ENCODE measurements around the gene NINJ2. TPM values are rescaled to one million over a fixed set of nuclear protein-coding genes. Genes with fewer than 3 reads are reported as not detected.

Gene NINJ2
- total and polyA plus RNA-seq, 9 donors = 3.2 to 6.6 (median 5.1) TPM

DNA sequence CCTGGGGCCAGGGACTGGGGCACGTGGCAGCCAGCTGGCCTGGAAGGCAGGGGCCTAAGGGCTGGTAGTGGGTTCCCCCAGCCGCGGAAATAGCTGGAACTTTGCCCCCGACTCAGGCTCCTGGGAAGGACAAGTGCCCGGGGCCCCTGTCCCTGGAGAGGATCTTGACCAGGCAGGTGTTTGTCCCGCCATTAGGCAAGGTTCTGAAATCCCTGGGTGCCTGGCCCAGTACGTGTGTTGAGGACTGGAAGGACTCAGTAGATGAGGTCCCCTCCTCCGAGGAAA, 109.3 kb downstream of the NINJ2 start:
- Histone ChIP-seq H3K9me3 (replicated peaks; ENCODE audit: control insufficient read depth, low read depth, low read length) (no peaks in the 10 kb centered on the region), H3K27me3 (ENCODE audit: control insufficient read depth, insufficient read depth, low read length) (no peaks in the 10 kb centered on the region), H3K4me1 (ENCODE audit: control insufficient read depth, insufficient read depth, low read length) (peaks cover 32% of the 10 kb centered on the region), H3K27ac (ENCODE audit: low read length) (no peak overlapping the region), H3K36me3 (ENCODE audit: control insufficient read depth, insufficient read depth, low read length) (no peaks in the 10 kb centered on the region), H3K4me3 (ENCODE audit: low read length) (no peak overlapping the region)
- no peak for DNase-seq
- WGBS (ENCODE audit: insufficient coverage) = 49% methylated on average over 7 of the region's 8 CpGs

DNA sequence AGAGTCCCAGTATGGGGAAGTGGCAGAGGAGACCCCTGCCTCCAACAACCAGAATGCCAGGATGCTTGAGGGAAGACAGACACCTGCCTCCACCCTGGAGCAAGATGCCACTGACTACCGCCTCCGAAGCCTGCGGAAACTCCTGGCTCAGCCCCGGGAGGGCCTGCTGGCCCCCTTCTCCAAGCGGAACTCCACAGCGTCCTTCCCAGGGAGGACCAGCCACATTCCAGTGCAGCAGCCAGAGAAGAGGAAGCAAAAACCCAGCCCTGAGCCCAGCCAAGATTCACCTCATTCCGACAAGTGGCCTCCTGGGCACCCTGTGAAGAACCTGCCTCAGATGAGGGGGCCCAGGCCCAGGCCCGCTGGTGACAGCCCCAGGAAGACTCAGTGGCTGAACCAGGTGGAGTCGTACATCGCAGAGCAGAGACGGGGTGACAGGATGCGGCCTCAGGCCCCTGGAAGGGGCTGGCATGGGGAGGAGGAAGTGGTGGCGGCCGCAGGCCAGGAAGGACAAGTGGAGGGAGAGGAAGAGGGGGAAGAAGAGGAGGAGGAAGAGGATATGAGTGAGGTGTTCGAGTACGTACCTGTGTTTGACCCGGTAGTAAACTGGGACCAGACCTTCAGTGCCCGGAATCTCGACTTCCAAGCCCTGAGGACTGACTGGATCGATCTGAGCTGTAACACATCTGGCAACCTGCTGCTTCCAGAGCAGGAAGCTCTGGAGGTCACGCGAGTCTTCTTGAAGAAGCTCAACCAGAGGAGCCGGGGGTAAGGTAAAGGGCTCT, 109.8 kb downstream of the NINJ2 start:
- no peaks in the 10 kb centered on the region for H3K9me3 ChIP-seq (replicated peaks; ENCODE audit: control insufficient read depth, low read depth, low read length)
- no peaks in the 10 kb centered on the region for H3K36me3 ChIP-seq (ENCODE audit: control insufficient read depth, insufficient read depth, low read length)
- no peak overlapping the region for H3K4me3 ChIP-seq (ENCODE audit: low read length)
- DNase-seq = no peak
- no peak overlapping the region for H3K27ac ChIP-seq (ENCODE audit: low read length)
- WGBS (ENCODE audit: insufficient coverage) = 53% methylated on average over 23 of the region's 23 CpGs
- peaks cover 32% of the 10 kb centered on the region for H3K4me1 ChIP-seq (ENCODE audit: control insufficient read depth, insufficient read depth, low read length)
- no peaks in the 10 kb centered on the region for H3K27me3 ChIP-seq (ENCODE audit: control insufficient read depth, insufficient read depth, low read length)

DNA sequence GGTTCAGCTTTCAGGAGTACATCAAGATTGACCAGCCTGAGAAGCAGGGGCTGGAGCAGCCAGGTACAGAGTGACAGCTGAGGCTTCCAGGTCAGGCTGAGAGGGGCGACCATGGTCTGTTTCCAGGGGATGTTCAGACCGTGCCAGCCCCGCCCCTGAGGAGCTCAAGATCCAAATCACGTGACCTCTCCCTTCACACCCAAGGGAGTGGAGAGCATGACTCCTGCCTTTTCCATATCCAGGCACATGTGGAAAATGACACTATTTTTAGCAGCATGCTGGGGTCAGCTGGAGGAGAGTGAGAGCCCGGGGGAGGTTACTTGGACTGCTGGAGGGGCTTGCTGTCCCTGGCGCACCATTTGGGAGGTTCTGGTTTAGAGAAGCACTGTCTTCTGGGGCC, 110.8 kb downstream of the NINJ2 start:
- H3K27ac ChIP-seq (ENCODE audit: low read length) = no peak overlapping the region
- peak; percentile 85 for DNase-seq
- H3K36me3 ChIP-seq (ENCODE audit: control insufficient read depth, insufficient read depth, low read length) = no peaks in the 10 kb centered on the region
- peaks cover 35% of the 10 kb centered on the region for H3K4me1 ChIP-seq (ENCODE audit: control insufficient read depth, insufficient read depth, low read length)
- H3K4me3 ChIP-seq (ENCODE audit: low read length) = no peak overlapping the region
- no peaks in the 10 kb centered on the region for H3K27me3 ChIP-seq (ENCODE audit: control insufficient read depth, insufficient read depth, low read length)
- WGBS (ENCODE audit: insufficient coverage) = 29% methylated on average over 1 of the region's 6 CpGs
- H3K9me3 ChIP-seq (replicated peaks; ENCODE audit: control insufficient read depth, low read depth, low read length) = no peaks in the 10 kb centered on the region

DNA sequence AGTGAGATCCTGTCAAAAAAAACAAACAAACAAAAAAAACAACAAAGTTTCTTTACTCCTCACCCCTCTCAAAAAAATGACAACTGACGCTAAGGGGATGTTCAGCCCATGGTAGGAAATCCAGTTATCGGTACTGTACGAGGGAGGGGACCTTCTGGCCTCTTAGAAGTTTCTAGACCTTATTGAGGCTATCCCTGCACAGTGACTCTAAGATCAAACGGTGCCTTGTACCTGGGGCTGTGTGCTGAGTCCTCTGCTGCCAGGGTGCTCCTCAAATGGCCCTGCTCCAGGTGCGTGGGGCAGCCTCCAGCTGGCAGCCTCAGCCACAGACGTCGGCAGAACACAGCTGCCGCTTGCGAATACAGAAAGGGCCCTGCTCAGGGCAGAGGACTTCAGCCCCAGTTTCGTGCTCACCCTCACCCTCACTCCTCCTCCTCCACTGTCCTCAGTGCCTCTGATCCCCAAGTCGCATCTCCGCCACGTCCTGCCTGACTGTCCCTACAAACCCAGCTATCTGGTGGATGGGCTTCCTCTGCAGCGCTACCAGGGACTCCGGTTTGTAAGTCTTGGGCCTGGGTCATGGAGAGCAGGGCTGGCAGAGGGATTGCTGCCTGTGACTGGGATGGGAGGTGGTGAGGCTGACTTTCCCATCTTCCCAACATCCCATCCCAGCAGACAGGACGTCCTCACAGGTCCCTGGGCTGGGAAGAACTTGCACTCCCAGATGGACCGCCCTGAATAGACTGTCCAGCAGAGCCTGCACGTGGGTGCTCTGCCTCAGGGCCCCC, 112.6 kb downstream of the NINJ2 start:
- Histone ChIP-seq H3K4me1 (ENCODE audit: control insufficient read depth, insufficient read depth, low read length) (peaks cover 43% of the 10 kb centered on the region), H3K9me3 (replicated peaks; ENCODE audit: control insufficient read depth, low read depth, low read length) (no peaks in the 10 kb centered on the region), H3K27ac (ENCODE audit: low read length) (no peak overlapping the region), H3K36me3 (ENCODE audit: control insufficient read depth, insufficient read depth, low read length) (no peaks in the 10 kb centered on the region), H3K4me3 (ENCODE audit: low read length) (no peak overlapping the region), H3K27me3 (ENCODE audit: control insufficient read depth, insufficient read depth, low read length) (no peaks in the 10 kb centered on the region)
- 67% methylated on average over 13 of the region's 18 CpGs for WGBS (ENCODE audit: insufficient coverage)
- DNase-seq = no peak

DNA sequence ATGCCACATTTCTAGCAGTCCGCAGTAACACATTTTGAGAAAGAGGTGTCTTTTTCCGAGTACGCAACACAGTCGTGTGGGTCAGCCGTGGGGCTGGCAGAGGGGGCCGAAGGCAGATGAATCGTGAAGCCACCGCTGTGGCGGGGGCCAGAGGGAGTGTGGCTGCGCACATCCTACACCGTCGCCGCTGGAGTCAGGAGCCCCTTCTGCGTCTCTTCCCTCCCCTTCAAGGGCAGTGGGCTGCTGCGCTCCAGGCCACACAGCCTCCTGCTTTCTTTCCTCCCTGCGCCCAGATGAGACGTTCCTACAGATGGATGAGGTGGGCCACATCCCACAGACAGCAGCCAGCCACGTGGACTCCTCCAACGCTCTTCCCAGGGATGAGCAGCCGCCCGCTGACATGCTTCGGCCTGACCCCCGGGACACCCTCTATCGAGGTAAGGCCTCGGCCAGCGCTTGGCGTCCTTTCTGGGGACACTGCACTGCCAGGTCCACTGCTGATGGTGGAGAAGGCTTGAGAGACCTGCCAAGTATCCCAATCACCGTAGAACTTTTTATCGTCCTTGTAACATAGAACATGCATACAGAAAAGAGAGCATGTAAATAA, 113.7 kb downstream of the NINJ2 start:
- Histone ChIP-seq H3K4me3 (ENCODE audit: low read length) (no peak overlapping the region), H3K9me3 (replicated peaks; ENCODE audit: control insufficient read depth, low read depth, low read length) (no peaks in the 10 kb centered on the region), H3K27me3 (ENCODE audit: control insufficient read depth, insufficient read depth, low read length) (peaks cover under 1% of the 10 kb centered on the region), H3K36me3 (ENCODE audit: control insufficient read depth, insufficient read depth, low read length) (no peaks in the 10 kb centered on the region), H3K27ac (ENCODE audit: low read length) (no peak overlapping the region), H3K4me1 (ENCODE audit: control insufficient read depth, insufficient read depth, low read length) (peaks cover 46% of the 10 kb centered on the region)
- 88% methylated on average over 25 of the region's 29 CpGs for WGBS (ENCODE audit: insufficient coverage)
- no peak for DNase-seq

DNA sequence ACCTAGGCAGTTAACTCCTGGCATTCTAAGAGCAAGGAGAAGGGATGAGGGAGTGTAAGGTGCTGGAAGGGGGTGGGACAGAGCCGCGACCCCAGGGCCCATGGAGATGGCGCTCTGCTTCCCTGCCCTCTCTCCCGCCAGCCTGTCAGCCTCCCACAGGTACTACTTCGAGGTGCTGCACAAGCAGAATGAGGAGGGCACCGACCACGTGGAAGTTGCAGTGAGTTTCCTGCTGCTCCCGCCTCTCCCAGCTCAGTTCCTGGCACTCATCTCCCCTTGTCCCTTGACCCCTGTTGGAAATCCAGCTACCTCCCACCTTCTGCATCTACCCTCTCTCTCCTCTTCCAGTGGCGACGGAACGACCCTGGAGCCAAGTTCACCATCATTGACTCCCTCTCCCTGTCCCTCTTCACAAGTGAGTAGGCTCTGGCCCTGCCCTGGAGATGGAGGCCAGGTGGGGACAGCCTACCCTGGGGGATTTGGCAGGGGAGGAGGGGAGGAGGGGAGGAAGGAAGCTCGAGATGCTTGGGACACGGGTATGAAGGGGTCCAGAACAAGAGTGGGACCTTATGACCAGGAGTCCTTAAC, 115.3 kb downstream of the NINJ2 start:
- no peak for DNase-seq
- no peak overlapping the region for H3K27ac ChIP-seq (ENCODE audit: low read length)
- WGBS (ENCODE audit: insufficient coverage) = 68% methylated on average over 8 of the region's 13 CpGs
- peaks cover 36% of the 10 kb centered on the region for H3K4me1 ChIP-seq (ENCODE audit: control insufficient read depth, insufficient read depth, low read length)
- H3K4me3 ChIP-seq (ENCODE audit: low read length) = no peak overlapping the region
- no peaks in the 10 kb centered on the region for H3K9me3 ChIP-seq (replicated peaks; ENCODE audit: control insufficient read depth, low read depth, low read length)
- H3K27me3 ChIP-seq (ENCODE audit: control insufficient read depth, insufficient read depth, low read length) = peaks cover 2% of the 10 kb centered on the region
- H3K36me3 ChIP-seq (ENCODE audit: control insufficient read depth, insufficient read depth, low read length) = no peaks in the 10 kb centered on the region

DNA sequence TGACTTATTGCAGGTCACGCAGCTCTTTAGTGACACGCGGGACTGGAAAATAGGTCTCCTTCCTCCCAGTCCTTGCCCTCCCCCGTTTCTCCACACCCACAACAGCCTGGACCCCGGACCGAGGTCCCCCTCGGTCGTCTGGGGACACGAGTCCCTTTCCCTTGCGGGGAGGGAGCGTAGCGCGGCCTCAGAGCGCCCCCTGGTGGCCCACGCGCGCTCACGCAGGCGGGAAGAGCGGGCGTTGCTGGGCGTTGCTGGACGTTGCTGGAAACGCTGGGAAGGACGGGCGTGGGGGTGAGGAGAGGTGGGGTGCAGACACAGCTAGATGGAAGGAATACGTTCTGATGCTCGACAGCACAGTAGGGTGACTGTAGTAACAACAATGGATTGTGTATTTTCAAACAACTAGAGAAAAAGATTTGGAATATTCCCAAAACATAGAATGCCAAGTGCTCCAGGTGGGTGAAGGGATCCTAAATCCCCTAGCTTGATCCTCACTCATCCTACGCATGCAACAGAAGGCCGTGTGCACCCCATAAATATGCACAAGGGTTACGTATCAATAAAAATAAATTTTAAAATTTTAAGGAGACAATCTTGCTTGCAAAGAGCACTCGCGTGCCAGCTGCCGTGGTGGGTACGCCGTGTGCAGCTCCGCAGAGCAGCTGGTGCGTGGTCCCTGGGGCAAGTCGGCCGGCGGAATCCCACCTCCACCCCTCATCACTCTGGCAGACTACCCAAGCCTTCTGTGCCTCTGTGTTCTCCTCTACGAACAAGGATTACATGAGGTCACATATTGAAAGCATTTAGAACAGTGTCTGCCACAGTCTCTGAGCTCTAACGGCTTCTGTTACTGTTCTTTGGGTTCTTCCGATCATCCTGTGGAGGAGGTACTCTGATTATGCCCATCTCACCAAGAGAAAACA, 116.1 kb downstream of the NINJ2 start:
- Histone ChIP-seq H3K9me3 (replicated peaks; ENCODE audit: control insufficient read depth, low read depth, low read length) (no peaks in the 10 kb centered on the region), H3K4me3 (ENCODE audit: low read length) (no peak overlapping the region), H3K27ac (ENCODE audit: low read length) (no peak overlapping the region), H3K4me1 (ENCODE audit: control insufficient read depth, insufficient read depth, low read length) (peaks cover 36% of the 10 kb centered on the region), H3K27me3 (ENCODE audit: control insufficient read depth, insufficient read depth, low read length) (peaks cover 2% of the 10 kb centered on the region), H3K36me3 (ENCODE audit: control insufficient read depth, insufficient read depth, low read length) (no peaks in the 10 kb centered on the region)
- DNase-seq = peak; percentile 64
- 20% methylated on average over 34 of the region's 44 CpGs for WGBS (ENCODE audit: insufficient coverage)

DNA sequence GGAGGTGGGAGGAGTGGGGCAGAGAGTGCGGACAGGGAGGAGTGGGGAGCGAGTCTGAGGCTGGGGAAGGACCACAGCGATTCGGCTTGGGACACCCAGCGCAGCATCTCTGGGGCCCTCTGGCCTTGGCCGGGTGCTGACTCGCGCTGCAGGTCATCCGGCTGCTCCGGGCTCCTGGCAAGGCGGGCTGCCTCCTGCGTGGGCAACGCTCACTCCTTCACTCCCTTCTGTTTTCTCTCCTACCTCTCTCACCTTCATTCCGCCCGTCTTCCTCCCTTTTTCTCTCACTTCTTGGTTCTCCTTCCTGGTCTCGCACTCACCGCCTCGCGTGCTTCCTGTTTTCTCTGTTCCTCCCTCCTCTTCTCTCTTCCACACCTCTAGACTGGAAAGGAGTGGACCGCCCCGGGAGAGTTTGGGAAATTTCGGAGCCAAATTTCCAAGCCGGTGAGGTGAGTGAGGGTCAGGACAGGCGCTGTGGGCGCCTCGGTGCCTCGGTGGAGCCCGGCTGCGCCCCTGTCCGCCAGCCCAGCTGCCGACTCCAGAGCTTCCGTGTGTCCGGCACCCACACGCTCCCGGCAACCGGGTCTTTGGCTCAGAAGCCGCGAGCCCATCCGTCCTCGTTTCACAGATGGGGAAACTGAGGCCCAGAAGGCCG, 116.9 kb downstream of the NINJ2 start:
- Histone ChIP-seq H3K27ac (ENCODE audit: low read length) (no peak overlapping the region), H3K4me3 (ENCODE audit: low read length) (no peak overlapping the region), H3K9me3 (replicated peaks; ENCODE audit: control insufficient read depth, low read depth, low read length) (no peaks in the 10 kb centered on the region), H3K4me1 (ENCODE audit: control insufficient read depth, insufficient read depth, low read length) (peaks cover 35% of the 10 kb centered on the region), H3K36me3 (ENCODE audit: control insufficient read depth, insufficient read depth, low read length) (no peaks in the 10 kb centered on the region), H3K27me3 (ENCODE audit: control insufficient read depth, insufficient read depth, low read length) (peaks cover 2% of the 10 kb centered on the region)
- 80% methylated on average over 39 of the region's 41 CpGs for WGBS (ENCODE audit: insufficient coverage)
- DNase-seq = no peak

DNA sequence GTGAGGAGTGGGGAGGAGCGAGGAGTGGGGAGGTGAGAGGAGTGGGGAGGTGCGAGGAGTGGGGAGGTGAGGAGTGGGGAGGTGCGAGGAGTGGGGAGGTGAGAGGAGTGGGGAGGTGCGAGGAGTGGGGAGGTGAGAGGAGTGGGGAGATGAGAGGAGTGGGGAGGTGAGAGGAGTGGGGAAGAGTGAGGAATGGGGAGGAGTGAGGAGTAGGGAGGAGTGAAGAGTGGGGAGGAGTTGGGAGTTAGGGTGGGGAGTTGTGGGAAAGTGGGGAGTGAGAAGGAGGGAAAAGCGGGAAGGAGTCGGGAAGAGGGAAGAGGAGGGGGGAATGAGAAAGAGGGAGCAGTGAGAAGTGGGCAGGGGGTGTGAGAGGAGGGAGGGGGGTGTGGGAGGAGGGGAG, 117.4 kb downstream of the NINJ2 start:
- no peaks in the 10 kb centered on the region for H3K36me3 ChIP-seq (ENCODE audit: control insufficient read depth, insufficient read depth, low read length)
- H3K4me1 ChIP-seq (ENCODE audit: control insufficient read depth, insufficient read depth, low read length) = peaks cover 34% of the 10 kb centered on the region
- H3K27me3 ChIP-seq (ENCODE audit: control insufficient read depth, insufficient read depth, low read length) = peaks cover 2% of the 10 kb centered on the region
- 67% methylated on average over 6 of the region's 6 CpGs for WGBS (ENCODE audit: insufficient coverage)
- no peak overlapping the region for H3K27ac ChIP-seq (ENCODE audit: low read length)
- H3K4me3 ChIP-seq (ENCODE audit: low read length) = no peak overlapping the region
- no peak for DNase-seq
- H3K9me3 ChIP-seq (replicated peaks; ENCODE audit: control insufficient read depth, low read depth, low read length) = no peaks in the 10 kb centered on the region

Data from muscle of leg (tissue), 11 donors.